Tibial nerve (tissue), 4 donors: ENCODE measurements around the gene NPIPA7.
"Not testable (repeated sequence)": the region's sequence is repeated elsewhere in the genome, so short reads cannot be mapped to it uniquely, and the experiment has no call there.

Experiments used
- EP300 ChIP-seq, 2 donors: sonication (generic); formaldehyde crosslinking; IDR thresholded peaks; one replicate each; pipeline ENCODE4 v1.6.1; 2017; ENCODE audit warnings: antibody characterized with exemption in 2 of 2, mild to moderate bottlenecking in 1 of 2
- POLR2A ChIP-seq, 2 donors: fragments of 450-650 bp; IDR thresholded peaks; one replicate each; pipeline ENCODE4 v1.6.1; 2017; ENCODE audit warnings: antibody characterized with exemption in 2 of 2, mild to moderate bottlenecking in 2 of 2, moderate library complexity in 2 of 2
- TF ChIP-seq, protein P1 (sequence below), 5 experiments: fragments of 200-600 bp in 3 of 5; fragments of 450-650 bp in 2 of 5; sonication (generic) in 3 of 5; IDR thresholded peaks; one replicate each; pipeline ENCODE4 v1.5.1; 2016 to 2019; ENCODE audit warnings: antibody characterized with exemption in 5 of 5, mild to moderate bottlenecking in 3 of 5, moderate library complexity in 2 of 5

DNA sequence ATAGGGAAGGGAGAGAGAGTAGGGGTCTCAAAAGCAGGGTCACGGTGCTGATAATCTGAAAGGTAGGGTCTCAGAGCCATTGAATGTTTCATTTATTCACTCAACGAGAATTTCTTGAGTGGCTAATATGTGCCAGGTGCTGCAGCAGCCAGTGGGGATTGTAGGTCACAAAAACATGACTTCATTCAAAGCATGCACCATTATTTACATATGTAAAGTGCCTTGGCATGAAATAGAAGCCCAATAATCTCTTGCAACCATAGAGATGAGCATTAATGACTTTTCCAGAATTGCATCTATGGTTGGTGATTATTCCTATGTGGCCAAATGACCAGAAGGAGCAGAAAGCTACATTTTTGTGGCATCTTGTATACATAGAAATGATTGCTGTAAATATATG, 46.2 kb downstream of the NPIPA7 start:
- TF ChIP-seq, protein P1, sequence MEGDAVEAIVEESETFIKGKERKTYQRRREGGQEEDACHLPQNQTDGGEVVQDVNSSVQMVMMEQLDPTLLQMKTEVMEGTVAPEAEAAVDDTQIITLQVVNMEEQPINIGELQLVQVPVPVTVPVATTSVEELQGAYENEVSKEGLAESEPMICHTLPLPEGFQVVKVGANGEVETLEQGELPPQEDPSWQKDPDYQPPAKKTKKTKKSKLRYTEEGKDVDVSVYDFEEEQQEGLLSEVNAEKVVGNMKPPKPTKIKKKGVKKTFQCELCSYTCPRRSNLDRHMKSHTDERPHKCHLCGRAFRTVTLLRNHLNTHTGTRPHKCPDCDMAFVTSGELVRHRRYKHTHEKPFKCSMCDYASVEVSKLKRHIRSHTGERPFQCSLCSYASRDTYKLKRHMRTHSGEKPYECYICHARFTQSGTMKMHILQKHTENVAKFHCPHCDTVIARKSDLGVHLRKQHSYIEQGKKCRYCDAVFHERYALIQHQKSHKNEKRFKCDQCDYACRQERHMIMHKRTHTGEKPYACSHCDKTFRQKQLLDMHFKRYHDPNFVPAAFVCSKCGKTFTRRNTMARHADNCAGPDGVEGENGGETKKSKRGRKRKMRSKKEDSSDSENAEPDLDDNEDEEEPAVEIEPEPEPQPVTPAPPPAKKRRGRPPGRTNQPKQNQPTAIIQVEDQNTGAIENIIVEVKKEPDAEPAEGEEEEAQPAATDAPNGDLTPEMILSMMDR (IDR thresholded peaks at IDR 0.05): not testable (repeated sequence)
- TF ChIP-seq EP300, POLR2A (IDR thresholded peaks at IDR 0.05): not testable (repeated sequence)
